GM10248 (cell line): Measurements from ENCODE around the gene PAK1IP1.
"Not testable (repeated sequence)": the region's sequence is repeated elsewhere in the genome, so short reads cannot be mapped to it uniquely, and the experiment has no call there.

Experiments
- CTCF ChIA-PET: fragments of 300-600 bp; sonication (Branson Sonifier 250); formaldehyde crosslinking; extraction: SDS; loops from one replicate; lab custom pipeline; 2021; ENCODE audit warnings: antibody characterized with exemption; lab: Yijun Ruan, JAX
- POLR2A ChIA-PET: fragments of 350-650 bp; sonication (Branson Sonifier 250); formaldehyde crosslinking; extraction: SDS; loops from one replicate; lab custom pipeline; 2020; ENCODE audit warnings: antibody characterized with exemption; lab: Yijun Ruan, JAX
- DNase-seq: peaks from one replicate; pipeline ENCODE4 v3.0.0; 2012; ENCODE audit errors: extremely low spot score
- TF ChIP-seq, protein P1 (sequence below): IDR thresholded peaks from 2 replicates; pipeline ENCODE4 v1.5.1; 2012; ENCODE audit warnings: mild to moderate bottlenecking, low read depth; ENCODE audit errors: extremely low read depth, missing control alignments, control extremely low read depth

Gene PAK1IP1

GRCh38 chr6:10720960-10721849, 26.4 kb downstream of the PAK1IP1 start:
- ChIA-PET POLR2A (interaction anchor here (1.4 to 1.9 kb wide), 2 partner anchors 26 kb away, joined by 4 to 8 read pairs; partner anchors contain the start of genes C6orf52, PAK1IP1 and TMEM14B), CTCF (interaction anchor here (1.3 to 1.7 kb wide), 2 partner anchors 11 to 21 kb away, joined by 4 to 5 read pairs; no protein-coding TSS in a partner anchor)
- TF ChIP-seq, protein P1, sequence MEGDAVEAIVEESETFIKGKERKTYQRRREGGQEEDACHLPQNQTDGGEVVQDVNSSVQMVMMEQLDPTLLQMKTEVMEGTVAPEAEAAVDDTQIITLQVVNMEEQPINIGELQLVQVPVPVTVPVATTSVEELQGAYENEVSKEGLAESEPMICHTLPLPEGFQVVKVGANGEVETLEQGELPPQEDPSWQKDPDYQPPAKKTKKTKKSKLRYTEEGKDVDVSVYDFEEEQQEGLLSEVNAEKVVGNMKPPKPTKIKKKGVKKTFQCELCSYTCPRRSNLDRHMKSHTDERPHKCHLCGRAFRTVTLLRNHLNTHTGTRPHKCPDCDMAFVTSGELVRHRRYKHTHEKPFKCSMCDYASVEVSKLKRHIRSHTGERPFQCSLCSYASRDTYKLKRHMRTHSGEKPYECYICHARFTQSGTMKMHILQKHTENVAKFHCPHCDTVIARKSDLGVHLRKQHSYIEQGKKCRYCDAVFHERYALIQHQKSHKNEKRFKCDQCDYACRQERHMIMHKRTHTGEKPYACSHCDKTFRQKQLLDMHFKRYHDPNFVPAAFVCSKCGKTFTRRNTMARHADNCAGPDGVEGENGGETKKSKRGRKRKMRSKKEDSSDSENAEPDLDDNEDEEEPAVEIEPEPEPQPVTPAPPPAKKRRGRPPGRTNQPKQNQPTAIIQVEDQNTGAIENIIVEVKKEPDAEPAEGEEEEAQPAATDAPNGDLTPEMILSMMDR = peak; percentile 26
- not testable (repeated sequence) for DNase-seq

- ChIA-PET POLR2A (interaction anchor here (1.0 to 1.4 kb wide), 2 partner anchors 27 kb away, joined by 4 read pairs; partner anchors contain the start of genes C6orf52 and PAK1IP1), CTCF (interaction anchor here (1.0 to 2.5 kb wide), 4 partner anchors 10 to 20 kb away, joined by 4 to 11 read pairs (median 4); no protein-coding TSS in a partner anchor)
- TF ChIP-seq, protein P1 = no peak
- DNase-seq = no peak
Observed at GRCh38 chr6:10721850-10722569, 27.2 kb downstream of the PAK1IP1 start.

- TF ChIP-seq, protein P1 = no peak
- ChIA-PET POLR2A (interaction anchor here (1.0 kb wide), 1 partner anchor 28 kb away, joined by 4 read pairs; the partner anchor contains the start of gene PAK1IP1), CTCF (interaction anchor here (1.0 to 2.5 kb wide), 3 partner anchors 10 to 24 kb away, joined by 4 to 11 read pairs (median 8); partner anchors contain the start of gene TMEM14B)
- DNase-seq = no peak
Observed at GRCh38 chr6:10722570-10722819, 27.7 kb downstream of the PAK1IP1 start.

DNA sequence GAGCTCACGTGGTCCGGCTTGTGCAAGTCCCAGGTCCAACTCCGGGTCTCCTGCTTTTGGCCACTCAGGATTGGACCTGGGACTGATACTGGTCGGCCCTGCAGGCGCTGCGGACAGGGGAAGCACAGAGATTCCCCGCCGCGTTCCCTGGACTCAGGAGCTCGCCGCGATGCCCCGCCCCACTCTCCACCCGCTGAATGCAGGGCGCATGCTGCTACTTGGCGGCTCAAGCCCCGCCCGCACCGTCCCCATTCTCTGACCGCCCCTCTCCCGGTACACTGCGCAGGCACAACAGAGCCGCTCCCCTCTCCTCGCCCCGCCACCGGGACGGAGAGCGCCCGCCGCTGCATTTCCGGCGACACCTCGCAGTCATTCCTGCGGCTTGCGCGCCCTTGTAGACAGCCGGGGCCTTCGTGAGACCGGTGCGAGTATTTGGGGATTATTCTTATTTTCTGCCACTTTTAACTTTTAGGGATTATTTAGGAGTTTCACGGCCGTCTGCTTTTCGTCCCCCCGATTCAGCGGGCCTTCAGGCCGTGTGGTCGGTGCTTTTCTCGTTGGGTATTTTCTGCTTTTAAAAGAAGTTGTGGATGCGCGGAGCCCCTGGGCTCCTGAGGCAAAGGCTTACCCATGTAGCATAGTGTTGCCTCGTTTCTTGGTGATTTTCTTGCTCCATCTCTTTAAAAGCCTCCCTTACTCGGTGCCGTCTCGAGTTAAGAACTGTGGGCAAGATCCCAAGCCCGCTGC, 28.2 kb downstream of the PAK1IP1 start, which contains the start of gene TMEM14C:
TMEM14C (plus strand) TSS at position 251 of the 747 bp plus-strand sequence. CDS start 1,544 bp downstream, outside the sequence.
- TF ChIP-seq, protein P1 = no peak
- peak; percentile 97 for DNase-seq
- CTCF ChIA-PET = interaction anchor here (1.0 to 2.5 kb wide), 4 partner anchors 10 to 24 kb away, joined by 4 to 11 read pairs (median 8); partner anchors contain the start of gene TMEM14B
- POLR2A ChIA-PET = interaction anchor here (1.0 kb wide), 1 partner anchor 28 kb away, joined by 4 read pairs; the partner anchor contains the start of gene PAK1IP1

DNA sequence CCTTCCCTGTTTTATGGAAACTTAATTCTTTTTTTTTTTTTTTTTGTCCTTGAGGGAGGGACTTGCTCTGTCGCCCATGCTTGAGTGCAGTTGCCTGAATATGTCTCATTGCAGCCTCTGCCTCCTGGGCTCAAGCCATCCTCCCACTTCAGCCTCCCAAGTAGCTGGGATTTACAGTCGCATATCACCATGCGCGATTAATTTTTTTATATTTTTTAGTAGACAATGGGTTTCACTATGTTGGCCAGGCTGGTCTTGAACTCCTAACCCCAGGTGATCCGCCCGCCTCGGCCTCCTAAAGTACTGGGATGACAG, 28.8 kb downstream of the PAK1IP1 start:
- CTCF ChIA-PET = interaction anchor here (1.9 to 2.5 kb wide), 3 partner anchors 14 to 23 kb away, joined by 8 to 11 read pairs (median 8); partner anchors contain the start of gene TMEM14B
- TF ChIP-seq, protein P1 = no peak
- POLR2A ChIA-PET = no interaction called here
- no peak for DNase-seq
